ENCODE results near the gene EPB41L5.

DNA sequence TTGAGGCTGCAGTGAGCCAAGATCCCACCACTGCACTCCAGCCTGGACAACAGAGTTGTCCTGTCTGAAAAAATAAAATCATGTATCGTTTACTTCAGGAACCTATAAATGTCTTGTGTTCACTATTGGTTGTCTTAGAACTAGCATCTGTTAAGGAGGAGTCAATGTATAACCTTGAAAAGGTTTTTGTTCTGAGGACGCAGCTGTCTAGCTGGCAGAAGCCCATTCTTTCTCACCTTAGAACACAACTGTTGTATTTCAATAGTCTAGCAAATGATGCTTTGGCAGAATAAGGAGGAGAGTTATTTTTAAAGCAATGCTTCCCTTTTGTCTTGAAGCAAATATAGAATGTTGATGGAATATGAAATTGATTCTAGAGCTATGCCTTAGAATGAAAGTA is 21.1 kb downstream of the EPB41L5 start:
- TF ChIP-seq FOS (IDR thresholded peaks at IDR 0.05; ENCODE audit: borderline replicate concordance, extremely low read depth, insufficient read length): no peak
- TF ChIP-seq POLR2A (IDR thresholded peaks at IDR 0.05; ENCODE audit: low read depth, low read length): no peak
- TF ChIP-seq, protein P1, sequence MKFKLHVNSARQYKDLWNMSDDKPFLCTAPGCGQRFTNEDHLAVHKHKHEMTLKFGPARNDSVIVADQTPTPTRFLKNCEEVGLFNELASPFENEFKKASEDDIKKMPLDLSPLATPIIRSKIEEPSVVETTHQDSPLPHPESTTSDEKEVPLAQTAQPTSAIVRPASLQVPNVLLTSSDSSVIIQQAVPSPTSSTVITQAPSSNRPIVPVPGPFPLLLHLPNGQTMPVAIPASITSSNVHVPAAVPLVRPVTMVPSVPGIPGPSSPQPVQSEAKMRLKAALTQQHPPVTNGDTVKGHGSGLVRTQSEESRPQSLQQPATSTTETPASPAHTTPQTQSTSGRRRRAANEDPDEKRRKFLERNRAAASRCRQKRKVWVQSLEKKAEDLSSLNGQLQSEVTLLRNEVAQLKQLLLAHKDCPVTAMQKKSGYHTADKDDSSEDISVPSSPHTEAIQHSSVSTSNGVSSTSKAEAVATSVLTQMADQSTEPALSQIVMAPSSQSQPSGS (IDR thresholded peaks at IDR 0.05; ENCODE audit: low read length): no peak
- TF ChIP-seq, protein P2, sequence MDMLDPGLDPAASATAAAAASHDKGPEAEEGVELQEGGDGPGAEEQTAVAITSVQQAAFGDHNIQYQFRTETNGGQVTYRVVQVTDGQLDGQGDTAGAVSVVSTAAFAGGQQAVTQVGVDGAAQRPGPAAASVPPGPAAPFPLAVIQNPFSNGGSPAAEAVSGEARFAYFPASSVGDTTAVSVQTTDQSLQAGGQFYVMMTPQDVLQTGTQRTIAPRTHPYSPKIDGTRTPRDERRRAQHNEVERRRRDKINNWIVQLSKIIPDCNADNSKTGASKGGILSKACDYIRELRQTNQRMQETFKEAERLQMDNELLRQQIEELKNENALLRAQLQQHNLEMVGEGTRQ (IDR thresholded peaks at IDR 0.05; ENCODE audit: borderline replicate concordance, low read depth, low read length): no peak
- no peak for TF ChIP-seq SIN3A (IDR thresholded peaks at IDR 0.05; ENCODE audit: low read depth, low read length)
- TF ChIP-seq POLR2AphosphoS5 (IDR thresholded peaks at IDR 0.05; ENCODE audit: low read length): no peak
- TF ChIP-seq, protein P3, sequence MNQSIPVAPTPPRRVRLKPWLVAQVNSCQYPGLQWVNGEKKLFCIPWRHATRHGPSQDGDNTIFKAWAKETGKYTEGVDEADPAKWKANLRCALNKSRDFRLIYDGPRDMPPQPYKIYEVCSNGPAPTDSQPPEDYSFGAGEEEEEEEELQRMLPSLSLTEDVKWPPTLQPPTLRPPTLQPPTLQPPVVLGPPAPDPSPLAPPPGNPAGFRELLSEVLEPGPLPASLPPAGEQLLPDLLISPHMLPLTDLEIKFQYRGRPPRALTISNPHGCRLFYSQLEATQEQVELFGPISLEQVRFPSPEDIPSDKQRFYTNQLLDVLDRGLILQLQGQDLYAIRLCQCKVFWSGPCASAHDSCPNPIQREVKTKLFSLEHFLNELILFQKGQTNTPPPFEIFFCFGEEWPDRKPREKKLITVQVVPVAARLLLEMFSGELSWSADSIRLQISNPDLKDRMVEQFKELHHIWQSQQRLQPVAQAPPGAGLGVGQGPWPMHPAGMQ (IDR thresholded peaks at IDR 0.05; ENCODE audit: borderline replicate concordance): no peak
- TF ChIP-seq RAD51 (IDR thresholded peaks at IDR 0.05): no peak
- TF ChIP-seq TBL1XR1 (IDR thresholded peaks at IDR 0.05; ENCODE audit: low read depth, low read length): no peak
- TF ChIP-seq, protein P4, sequence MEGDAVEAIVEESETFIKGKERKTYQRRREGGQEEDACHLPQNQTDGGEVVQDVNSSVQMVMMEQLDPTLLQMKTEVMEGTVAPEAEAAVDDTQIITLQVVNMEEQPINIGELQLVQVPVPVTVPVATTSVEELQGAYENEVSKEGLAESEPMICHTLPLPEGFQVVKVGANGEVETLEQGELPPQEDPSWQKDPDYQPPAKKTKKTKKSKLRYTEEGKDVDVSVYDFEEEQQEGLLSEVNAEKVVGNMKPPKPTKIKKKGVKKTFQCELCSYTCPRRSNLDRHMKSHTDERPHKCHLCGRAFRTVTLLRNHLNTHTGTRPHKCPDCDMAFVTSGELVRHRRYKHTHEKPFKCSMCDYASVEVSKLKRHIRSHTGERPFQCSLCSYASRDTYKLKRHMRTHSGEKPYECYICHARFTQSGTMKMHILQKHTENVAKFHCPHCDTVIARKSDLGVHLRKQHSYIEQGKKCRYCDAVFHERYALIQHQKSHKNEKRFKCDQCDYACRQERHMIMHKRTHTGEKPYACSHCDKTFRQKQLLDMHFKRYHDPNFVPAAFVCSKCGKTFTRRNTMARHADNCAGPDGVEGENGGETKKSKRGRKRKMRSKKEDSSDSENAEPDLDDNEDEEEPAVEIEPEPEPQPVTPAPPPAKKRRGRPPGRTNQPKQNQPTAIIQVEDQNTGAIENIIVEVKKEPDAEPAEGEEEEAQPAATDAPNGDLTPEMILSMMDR (IDR thresholded peaks at IDR 0.05 in 2 of 3, conservative IDR thresholded peaks at IDR 0.05 in 1 of 3; ENCODE audit: control insufficient read depth in 2 of 3, extremely low read depth in 1 of 3, insufficient read depth in 1 of 3, low read depth in 3 of 3, low read length in 3 of 3): no peak
- TF ChIP-seq EZH2 (IDR thresholded peaks at IDR 0.05; ENCODE audit: borderline replicate concordance, control insufficient read depth, low read depth, low read length): no peak
- no peak for TF ChIP-seq MTA3 (IDR thresholded peaks at IDR 0.05; ENCODE audit: borderline replicate concordance, low read length)
- no peak for TF ChIP-seq TARDBP (IDR thresholded peaks at IDR 0.05; ENCODE audit: borderline replicate concordance)

Data from GM12878 (cell line).